Islet precursor cell (in vitro differentiated cells): Measurements from ENCODE around the gene EPS8L3.

ENCODE experiments used
- DNase-seq: peaks from one replicate; pipeline ENCODE4 v3.0.0-alpha.2; 2018

Gene EPS8L3

DNA sequence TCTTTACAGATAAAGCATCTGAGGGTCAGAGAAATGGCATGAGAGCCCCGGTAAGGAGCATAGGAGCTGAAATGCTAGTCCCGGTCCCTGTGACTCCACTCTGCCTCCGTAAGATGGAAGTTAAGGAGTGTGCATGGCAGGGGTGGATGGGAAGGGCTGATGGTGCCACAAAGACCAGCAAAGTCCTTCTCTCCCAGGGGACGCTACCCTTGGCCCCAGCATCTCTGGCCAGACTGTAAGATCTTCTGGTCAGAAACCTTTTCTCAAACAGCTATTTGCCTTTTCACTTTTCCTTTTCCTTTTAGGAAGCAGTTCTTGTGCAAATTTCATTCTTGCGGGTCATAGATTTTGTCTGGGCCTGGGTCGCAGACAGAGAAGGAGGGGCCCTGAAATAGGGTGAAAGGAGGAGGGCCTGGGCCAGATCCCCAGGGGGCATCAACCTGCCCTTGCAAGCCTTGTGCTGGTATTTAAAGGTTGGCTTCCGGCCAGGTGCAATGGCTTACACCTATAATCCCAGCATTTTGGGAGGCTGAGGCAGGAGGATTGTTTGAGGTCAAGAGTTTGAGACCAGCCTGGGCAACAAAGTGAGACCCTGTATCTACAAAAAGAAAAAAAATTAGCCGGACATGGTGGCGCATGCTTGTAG, 14.4 kb upstream of the EPS8L3 start:
- DNase-seq, result peak; percentile 29

DNA sequence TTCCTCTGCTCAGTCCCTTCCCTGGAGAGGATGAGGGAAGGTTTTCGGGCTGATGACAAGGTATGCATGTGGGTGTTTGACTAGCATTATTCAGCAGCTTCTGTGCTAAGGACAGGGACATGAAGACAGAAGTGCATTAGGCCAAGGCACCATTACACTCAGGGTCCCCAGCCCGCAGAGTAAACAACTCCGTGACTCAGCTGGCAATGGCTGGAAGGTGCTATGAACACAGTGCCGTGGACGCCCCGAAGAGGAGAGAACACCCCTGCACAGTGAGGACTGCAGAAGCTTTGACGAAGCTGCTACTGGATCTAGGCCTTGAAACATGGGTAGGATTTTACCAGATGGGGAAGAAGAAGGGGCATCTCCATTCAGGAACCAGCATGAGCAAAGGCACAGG, 13.7 kb upstream of the EPS8L3 start:
- DNase-seq, result peak; percentile 33

DNA sequence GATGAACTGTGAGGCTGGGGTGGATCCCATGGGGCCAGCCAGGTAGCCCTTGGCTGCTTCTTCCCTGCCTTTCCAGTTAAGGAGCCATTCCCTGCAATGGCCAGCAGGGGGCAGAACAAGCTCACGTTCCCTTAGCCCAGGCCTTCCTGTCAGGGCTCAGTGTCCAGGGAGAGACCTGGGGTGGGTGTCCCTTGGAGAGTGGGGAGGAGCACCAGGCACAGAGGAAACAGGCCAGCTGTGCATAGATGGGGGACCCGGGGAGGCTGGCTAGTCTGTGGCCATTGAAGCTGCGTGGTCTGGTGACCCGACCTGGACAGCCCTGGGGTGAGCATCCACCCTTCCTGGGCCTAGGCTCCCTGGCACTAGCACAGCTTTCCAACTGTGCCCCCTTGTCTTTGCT, 13.2 kb upstream of the EPS8L3 start:
- DNase-seq, result peak; percentile 92

DNA sequence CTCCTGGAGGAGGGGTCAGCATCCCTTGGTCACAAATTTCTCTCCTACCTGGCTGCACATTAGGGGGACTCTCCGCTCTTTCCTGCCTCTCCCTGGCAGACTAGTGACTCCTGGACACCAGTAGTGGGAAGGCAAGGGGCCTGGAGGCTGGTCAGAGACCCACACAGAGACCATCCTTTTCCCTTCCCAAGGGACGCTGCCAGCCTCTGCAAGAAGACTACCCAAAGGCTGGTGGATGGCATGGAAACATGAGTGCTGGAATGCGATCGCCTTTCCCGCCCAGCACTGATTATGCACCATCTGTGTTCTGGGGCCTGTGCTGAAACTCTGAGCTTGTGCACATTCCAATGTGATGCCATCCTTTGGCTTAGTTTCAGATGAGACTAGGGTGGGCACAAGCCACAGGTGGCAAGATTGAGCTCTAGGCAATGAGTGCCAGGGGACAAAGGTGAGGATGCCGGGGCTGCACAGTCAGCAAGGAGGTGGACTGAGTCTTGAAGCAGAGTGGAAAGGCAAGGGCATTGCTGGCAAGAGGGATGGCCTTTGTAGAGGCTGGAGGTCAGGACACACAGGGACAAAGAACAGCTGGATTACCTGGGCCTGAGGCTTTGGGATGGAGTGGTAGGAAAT, 12.6 kb upstream of the EPS8L3 start:
- DNase-seq, result peak; percentile 46

DNA sequence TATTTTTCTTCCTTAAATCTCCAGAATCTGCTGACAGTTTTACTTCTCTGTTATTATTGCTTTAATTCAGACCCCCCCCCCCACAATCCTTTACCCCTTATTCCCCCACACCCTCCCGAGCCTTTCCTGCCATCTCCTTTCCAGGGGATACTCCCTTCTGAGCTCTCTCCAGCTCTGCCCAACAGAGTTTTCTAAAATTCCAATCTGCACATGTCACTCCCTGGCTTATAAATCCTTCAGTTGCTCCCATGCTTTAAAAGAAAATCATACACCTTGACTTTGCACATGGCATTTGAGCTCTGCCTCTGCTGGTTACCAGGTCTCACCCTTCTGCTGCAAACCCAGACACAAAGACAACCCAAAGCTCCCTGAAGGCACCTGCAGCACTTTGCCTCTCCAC, 11.7 kb upstream of the EPS8L3 start:
- peak; percentile 34 for DNase-seq

DNA sequence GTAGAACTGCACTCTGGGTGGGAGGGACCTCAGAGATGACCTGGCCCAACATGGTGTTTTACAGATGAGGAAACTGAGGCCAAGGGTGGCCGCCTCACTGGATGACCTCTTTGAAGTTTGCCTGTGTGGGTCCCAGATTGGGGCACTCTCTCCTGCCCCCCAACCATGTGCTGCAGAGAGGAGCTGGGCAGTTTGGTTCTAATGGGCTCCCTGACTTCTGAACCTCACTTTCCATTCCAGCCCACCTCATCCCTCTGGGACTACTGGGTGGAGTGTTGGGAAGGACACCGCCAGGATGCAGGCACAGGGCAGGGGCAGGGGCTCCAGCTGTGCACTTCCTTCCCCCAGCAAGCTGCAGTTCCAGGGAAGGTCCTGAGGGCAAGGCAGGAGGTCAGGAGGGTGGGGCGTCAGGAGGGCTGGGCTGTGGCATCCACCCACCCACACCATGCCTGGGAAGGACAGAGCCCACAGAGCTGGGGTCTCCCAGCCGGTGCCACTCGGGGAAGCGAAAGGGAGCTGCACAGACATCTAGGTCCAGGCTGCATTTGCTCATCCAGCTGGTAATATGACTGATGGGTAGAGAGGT, 10.3 kb upstream of the EPS8L3 start:
- peak; percentile 43 for DNase-seq

DNA sequence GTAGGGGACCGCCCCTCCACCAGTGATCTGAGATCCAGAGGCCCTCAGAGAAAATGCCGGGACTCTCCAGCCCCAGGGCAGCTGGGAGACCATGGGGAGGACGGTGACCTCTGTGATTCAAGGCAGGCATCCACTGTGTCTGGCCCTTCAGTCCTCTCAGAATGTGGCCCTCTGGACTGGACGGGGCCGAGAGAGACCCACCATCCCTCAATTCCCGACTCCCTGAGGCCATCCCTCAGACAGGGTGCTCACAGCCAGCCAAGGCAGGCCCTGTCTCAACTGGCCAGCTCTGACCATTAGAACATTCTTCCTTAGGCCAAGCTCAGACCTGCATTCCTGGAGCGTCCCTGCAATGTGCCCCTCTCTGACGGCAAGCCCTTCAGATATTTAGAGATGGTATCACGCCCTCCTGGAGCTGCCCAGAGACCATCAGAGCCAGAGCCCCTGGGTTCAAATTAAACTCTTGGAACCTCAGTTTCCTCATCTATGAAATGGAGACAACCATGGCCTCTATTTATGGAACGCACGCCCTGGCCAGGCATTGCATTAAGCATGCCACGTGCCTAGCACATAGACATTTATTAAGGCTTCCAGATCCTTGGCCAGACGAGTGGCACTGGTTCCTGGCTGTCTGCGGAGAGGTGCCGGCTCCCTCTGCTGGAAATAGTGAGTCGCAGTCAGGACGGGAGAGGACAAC, 9.6 kb upstream of the EPS8L3 start:
- peak; percentile 91 for DNase-seq

DNA sequence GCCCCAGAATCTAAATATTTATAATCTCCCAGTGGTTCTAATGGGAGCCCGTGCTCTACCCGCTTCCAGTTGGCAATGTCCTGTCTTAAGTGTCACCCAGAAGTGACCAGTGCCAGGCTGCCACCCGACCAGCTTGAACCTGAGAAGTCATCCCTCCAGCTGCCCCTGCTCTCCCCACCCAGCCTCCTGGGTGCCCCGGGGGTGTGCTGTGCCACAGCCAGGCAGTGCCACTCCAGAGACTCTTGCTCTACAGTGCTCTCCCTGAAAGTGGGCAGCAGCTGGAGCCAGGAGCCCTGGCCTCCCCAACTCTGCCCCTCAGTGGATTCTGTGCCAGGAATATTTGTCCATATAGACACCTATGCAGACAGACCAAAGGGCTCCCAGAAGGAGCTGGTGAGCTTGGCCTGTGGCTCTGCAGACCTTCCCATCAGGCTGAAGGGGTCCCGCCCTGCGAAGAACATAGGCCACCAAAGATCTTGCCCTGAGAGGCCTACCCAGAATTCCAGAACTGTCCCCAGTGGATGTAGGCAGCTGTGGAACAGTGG, 9.0 kb upstream of the EPS8L3 start:
- no peak for DNase-seq

DNA sequence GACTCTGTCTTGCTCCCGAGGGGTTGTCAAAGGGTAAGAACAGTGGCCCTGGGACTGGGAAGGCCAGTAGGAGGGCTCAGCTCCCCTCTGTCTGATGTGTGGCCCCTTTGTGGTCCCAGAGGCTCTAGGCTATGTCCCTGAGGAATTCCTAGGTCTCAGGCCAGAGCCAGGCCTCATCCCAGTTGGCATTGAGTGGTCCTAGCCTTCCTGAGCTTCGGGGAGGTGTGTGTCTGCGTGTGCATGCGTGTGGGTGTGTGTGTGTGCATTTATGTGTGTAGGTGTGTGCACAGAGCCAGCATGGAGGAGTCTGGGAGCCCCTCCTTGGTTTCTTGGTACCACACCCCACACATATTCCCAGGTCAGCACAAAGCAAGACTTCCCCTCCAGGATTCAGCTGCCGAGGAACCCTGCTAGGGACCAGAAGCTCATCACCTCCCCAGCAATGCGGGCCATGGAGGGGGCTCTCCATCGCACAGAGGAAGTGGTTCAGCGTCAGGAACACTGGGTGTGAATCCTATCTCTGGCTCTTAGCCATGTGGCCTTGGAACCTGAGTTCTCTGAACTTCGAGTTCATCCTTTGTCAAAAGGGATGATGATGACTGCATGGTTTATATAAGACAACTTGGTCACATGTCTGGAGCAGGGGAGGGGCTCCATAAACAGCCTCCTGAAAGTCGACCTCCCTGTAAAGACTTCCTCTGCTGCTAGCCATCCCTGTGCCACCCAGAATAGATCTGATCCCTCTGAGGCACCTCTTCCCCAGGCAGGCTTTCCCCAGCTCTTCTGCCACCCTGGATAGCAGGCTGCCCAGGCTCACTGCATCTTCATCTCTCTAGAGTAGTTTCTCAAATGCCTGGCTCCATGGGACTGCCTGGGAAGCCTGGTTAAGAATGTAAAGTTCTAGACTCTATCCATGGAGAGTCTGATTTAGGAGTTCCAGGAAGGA, 8.3 kb upstream of the EPS8L3 start:
- DNase-seq, result peak; percentile 46

DNA sequence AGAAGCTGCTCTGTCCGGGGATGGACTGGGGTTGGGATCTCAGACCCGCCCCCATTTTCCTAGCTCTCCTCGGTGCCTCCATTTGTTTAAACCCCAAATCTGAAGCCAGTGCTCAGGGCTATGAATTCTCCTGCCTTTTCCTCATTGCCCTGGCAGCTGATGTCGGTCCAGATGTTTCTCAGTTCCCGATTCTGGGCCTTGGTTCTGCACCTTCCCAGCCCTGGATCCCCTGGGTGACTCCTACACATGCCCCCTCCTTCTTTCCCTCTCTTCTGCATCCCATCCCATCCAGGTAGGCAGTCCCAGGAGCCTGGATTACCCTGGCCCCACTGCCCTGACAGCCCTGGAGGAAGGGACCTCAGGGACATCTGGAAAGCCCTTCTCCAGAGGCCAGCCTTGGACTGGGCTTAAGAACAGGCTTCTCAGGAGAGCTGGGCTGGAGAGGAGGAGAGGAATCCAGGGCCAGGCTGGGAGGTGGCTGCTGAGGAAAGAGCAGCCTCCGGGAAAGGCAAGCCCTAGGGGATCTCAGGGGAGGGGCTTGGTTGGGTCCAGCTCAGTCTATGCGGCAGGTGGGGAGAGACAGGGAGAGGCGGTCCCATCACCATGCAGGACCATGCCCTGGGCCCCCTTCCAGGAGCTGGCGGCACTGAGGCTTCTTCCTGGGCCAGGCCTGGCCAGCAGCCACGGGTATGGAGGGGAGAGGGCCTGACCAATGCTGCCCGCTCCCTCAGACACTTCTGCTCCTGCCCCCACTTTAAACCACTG, 6.8 kb upstream of the EPS8L3 start:
- DNase-seq, result peak; percentile 52

DNA sequence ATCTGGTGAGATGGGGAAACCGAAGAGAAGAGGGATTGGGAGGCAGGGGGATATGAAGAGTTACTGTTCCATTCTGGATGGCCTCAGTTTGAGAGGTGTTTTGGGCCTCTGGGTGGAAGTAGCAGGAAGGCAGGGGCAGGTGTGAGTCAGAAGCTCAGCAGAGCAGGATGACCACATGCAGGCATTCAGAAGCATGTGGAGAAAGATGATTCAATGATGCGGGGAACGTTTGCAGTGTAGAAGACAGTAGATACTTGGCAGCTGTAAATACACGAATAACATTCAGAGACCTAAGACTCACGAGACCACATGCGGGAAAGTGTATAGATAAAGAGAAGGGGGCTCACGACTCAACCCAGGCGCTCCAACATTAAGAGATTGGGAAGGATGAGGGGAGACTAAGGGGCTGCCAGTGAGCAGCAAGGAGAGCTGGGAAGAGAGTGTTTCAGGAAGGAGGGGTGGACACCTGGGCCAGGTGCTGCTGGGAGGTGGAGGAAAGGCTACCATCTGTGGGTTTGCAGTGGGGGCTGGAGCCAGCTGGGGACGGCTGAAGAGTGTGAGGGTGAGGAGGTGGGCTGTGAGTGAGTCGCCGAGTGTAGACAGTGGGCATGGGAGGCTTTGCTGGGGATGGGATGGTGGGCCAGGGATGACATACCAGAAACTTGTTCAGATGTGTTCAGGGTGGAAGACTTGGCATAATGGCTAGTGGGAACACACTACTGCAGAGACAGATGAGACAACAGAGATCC, 5.8 kb upstream of the EPS8L3 start:
- DNase-seq, result peak; percentile 48

DNA sequence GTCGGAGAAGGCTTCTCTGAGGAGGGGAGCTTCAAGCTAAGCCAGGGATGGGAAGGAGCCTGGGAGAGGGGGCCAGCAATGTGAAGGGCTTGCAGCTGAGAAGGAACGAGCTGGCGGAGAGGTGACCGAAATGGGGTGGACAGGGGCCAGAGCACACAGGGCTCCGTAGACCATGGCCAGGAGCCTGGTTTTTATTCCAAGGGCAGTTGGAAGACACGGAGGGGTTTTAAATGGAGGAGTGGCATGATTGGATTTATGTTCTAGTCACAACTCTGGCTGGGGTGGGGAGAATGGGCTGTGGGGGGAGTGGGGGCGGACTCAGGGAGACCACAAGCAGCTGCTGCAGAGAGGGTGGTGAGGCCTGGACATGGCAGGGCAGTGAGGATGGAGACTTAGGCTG, 5.1 kb upstream of the EPS8L3 start:
- peak; percentile 43 for DNase-seq

DNA sequence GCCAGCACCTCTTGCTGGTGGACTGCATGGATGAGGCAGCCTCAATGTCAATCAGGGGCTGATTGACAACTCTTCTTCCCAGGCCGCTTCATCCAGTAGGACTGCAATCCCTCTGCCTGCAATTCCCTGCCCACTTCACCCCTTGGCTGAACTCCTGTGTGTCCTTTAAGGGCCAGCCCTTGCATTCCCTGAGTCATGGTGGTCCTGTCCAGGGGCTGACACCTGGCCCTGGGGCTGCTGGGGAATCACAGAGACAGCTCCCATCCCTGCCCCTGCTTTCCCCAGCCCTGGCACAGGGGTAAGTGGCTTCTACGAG, 4.6 kb upstream of the EPS8L3 start:
- DNase-seq, result peak; percentile 46

DNA sequence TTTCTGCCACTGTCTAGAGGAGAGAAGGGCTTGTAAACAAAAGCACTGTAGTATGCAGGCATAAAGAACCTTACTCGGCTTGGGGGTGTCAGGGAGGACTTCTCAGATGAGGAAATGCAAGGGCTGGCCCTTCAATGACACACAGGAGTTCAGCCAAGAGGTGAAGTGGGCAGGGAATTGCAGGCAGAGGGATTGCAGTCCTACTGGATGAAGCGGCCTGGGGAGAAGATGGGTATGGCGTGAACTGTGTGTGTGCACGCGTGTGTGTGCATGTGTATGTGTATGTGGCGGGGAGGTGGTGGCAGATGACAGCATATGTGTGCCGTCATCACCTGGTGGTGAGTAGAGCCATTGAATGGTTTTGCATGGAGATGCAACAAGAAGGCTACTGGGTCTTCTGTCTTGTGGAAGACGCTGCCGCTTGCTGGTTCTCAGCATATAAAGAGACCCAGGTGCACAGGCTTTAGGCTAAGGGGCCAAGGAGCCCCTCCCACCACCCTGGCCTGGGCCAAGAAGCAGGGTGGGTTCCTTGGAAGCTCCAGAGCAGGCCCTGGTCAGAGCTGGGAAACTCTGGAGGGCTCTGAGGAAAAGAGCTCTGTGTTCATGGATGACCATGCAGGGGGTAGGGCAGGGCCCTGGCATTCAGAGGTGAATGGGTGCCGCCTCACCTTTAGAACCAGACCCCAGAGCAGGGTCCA, 4.1 kb upstream of the EPS8L3 start:
- peak; percentile 47 for DNase-seq

DNA sequence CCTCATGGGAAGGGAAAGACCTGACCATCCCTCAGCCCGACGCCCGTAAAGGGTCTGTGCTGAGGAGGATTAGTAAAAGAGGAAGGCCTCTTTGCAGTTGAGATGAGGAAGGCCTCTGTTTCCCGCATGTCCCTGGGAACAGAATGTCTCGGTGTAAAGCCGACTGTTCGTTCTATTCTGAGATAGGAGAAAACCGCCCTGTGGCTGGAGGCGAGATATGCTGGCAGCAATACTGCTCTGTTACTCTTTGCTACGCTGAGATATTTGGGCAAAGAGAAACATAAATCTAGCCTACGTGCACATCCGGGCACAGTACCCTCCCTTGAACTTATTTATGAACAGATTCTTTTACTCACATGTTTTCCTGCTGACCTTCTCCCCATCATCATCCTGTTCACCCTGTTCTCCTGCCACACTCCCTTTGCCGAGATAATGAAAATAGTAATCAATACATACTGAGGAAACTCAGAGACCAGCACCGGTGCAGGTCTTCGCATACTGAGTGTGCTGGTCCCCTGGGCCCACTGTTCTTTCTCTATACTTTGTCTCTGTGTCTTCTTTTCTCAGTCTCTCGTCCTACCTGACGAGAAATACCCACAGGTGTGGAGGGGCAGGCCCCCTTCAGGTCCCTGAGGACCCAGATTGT, 3.4 kb upstream of the EPS8L3 start:
- DNase-seq, result peak; percentile 37

DNA sequence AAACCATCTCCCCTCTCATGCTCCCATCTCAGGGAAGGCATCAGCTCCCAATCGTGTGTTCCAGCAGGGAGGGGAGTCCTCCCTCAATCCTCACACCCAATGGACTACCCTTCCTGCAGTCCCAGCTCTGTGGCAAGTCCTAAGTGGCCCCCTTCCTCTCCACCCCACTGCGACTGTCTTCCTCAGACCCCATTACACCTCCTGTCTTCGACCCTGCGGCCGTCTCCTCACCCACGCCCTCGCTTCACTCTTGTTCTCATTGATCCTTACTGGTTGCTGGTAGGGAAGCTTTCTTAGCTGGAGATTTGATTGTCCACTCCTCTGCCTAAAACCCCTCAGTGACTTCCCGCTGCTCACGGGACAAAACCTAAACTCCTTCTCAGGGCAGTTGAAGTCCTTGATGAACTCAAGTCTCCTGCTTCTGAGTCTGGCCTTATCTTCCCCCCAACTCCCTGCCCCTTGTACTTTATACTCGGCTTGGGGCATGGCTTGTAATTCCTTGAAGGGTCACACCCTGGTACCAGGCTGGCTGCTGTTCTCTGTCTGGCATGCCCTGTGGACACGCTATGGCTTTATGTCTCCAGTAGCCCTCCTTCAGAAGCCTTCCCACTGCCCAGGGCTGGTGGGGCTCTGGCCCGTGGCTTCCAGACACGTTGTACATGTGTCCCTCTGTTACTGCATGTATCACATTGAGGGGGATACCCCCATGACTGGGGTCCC, 2.3 kb upstream of the EPS8L3 start:
- peak; percentile 48 for DNase-seq

DNA sequence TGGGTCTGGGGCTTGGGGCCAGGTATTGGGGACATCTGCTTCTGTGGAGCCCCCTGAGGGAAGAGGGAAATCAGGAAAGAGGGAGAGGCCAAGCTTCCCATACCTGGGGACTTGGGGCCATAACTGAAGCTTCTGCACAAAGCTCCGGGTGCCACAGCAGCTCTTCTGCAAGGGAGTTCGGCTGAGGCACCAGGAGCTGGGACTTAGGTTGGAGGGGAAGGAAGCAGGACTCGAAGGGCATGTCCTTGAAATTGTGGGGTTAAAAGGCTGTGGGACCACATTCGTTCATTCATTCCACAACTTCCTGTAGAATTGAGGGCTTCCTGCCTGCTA, 1.7 kb upstream of the EPS8L3 start:
- DNase-seq, result peak; percentile 34

DNA sequence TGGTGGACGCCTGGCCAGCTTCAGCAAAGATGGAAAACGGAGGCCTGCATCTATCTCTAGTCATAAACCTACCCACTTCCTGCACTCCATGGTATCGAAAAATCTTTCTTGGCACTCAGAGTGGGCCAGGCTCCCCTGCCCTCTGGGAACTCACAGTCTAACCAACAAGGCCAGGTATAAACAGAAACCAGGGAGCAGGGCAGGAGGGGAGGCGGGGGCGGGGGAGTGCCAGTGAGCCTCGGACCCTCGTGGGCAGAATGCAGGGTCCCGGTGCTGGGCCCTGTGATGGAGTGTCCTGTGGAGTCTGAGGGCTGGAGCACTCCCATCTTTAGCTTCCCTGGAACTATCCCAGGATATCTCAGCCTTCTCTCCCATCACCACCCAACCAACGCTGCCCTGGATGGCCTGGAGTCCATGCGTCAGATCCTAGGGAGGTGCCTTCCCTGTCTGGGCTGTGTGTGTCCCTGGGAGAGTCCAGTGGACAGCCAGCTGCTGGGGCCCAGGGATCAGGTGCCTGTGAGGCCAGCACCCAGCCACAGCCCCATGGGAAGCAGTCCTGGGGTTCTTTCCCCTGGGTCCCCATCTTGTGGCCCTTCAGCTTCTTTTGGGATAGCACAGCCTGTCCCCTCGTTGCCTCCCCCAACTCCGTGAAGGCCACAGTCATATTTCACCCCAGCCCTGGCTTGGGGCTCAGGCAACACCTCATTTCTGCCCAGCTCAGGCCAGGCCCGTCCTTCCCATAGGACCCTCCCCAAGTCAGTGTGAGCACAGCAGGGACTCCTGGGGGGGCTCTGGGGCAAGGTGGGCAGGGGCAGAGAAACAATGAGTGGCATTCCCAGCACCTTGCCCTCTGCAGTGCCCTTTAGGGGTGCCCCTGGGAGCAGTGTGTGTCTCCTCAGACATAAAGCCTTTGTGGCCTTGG, 1.1 kb upstream of the EPS8L3 start:
- DNase-seq, result peak; percentile 40
